Naive B cell (primary cell): ENCODE measurements around the gene C1QTNF1. TPM values are rescaled to one million over a fixed set of nuclear protein-coding genes. Genes with fewer than 3 reads are reported as not detected.

Experiments
- ATAC-seq, 2 donors: fragments of 150-1000 bp; cut with Tn5 transposase; 2 replicates each; pipeline ENCODE4 v1.10.0; 2021; ENCODE audit warnings: low read depth in 2 of 2, mild to moderate bottlenecking in 2 of 2, moderate library complexity in 2 of 2
- DNase-seq: peaks from one replicate; pipeline ENCODE4 v3.0.0; 2022
- H3K27ac Mint-ChIP-seq, 6 donors: one replicate each; pipeline ENCODE4 v1.8.0; 2020 to 2022; ENCODE audit warnings: mild to moderate bottlenecking in 6 of 6, mixed read lengths in 6 of 6, moderate library complexity in 5 of 6, inconsistent platforms in 2 of 6
- H3K27me3 Mint-ChIP-seq, 3 donors: one replicate each; pipeline ENCODE4 v1.8.0; 2021 to 2022; ENCODE audit warnings: mixed read lengths in 3 of 3, mild to moderate bottlenecking in 1 of 3
- H3K36me3 Mint-ChIP-seq, 2 donors: one replicate each; pipeline ENCODE4 v1.8.0; 2020 to 2022; ENCODE audit warnings: mixed read lengths in 2 of 2, inconsistent platforms in 1 of 2, mild to moderate bottlenecking in 1 of 2
- H3K4me1 Mint-ChIP-seq, 3 donors: one replicate each; pipeline ENCODE4 v1.8.0; 2020 to 2022; ENCODE audit warnings: mixed read lengths in 3 of 3, inconsistent platforms in 1 of 3, mild to moderate bottlenecking in 1 of 3, moderate library complexity in 1 of 3
- H3K4me3 Mint-ChIP-seq, 8 donors: one replicate each; pipeline ENCODE4 v1.8.0; 2020 to 2022; ENCODE audit warnings: mild to moderate bottlenecking in 8 of 8, mixed read lengths in 8 of 8, moderate library complexity in 8 of 8, inconsistent platforms in 2 of 8
- H3K9me3 Mint-ChIP-seq, 7 donors: one replicate each; pipeline ENCODE4 v1.8.0; 2020 to 2022; ENCODE audit warnings: mixed read lengths in 7 of 7, mild to moderate bottlenecking in 5 of 7, inconsistent platforms in 2 of 7, moderate library complexity in 1 of 7
- polyA plus RNA-seq, 6 donors: library from polyadenylated mRNA; unstranded; fragments of 300-500 nt; fragmentation: Illumina TruSeq; gene quantifications; one replicate each; pipeline ENCODE4 v1.2.3, GENCODE V29; 2021; ENCODE audit warnings: low read depth in 6 of 6

C1QTNF1 gene
- polyA plus RNA-seq, 6 donors from 2014 or later: not detected

- ATAC-seq (no peak), DNase-seq (no peak)
- H3K27ac Mint-ChIP-seq: peak overlapping the region in 2 of 6 donors; percentile 47 to 70
- no peaks in the 10 kb centered on the region for H3K27me3 Mint-ChIP-seq
- H3K36me3 Mint-ChIP-seq: peaks cover 0 to 7% of the 10 kb centered on the region in 2 donors
- H3K4me1 Mint-ChIP-seq: peaks cover 0 to 10% (median 0%) of the 10 kb centered on the region in 3 donors
- no peaks in the 10 kb centered on the region for H3K9me3 Mint-ChIP-seq
- H3K4me3 Mint-ChIP-seq: peak overlapping the region in 1 of 8 donors; percentile 29
Measured at GRCh38 chr17:79085921-79086551, 62.1 kb downstream of the C1QTNF1 start.

GRCh38 chr17:79086609-79087427 is 62.8 kb downstream of the C1QTNF1 start:
- DNase-seq (no peak), ATAC-seq (no peak)
- Mint-ChIP-seq H3K9me3 (no peaks in the 10 kb centered on the region), H3K36me3 (peaks cover 0 to 3% of the 10 kb centered on the region in 2 donors), H3K27me3 (peaks cover 0 to under 1% (median 0%) of the 10 kb centered on the region in 3 donors), H3K4me1 (peaks cover 0 to 10% (median 0%) of the 10 kb centered on the region in 3 donors), H3K4me3 (no peak overlapping the region), H3K27ac (peak overlapping the region in 2 of 6 donors; percentile 70 to 91)

- DNase-seq (peak; percentile 63), ATAC-seq (peak; percentile 73 to 88)
- peaks cover 4 to 8% (median 7%) of the 10 kb centered on the region in 3 donors for H3K27me3 Mint-ChIP-seq
- no peak overlapping the region for H3K4me3 Mint-ChIP-seq
- no peaks in the 10 kb centered on the region for H3K9me3 Mint-ChIP-seq
- H3K27ac Mint-ChIP-seq: peak overlapping the region in 1 of 6 donors; percentile 91
- no peaks in the 10 kb centered on the region for H3K36me3 Mint-ChIP-seq
- H3K4me1 Mint-ChIP-seq: peaks cover 0 to 10% (median 0%) of the 10 kb centered on the region in 3 donors
Measured at GRCh38 chr17:79087428-79088143, 63.6 kb downstream of the C1QTNF1 start.

- DNase-seq (no peak), ATAC-seq (no peak)
- Mint-ChIP-seq H3K4me3 (no peak overlapping the region), H3K27me3 (peaks cover 4 to 15% (median 10%) of the 10 kb centered on the region in 3 donors), H3K9me3 (no peaks in the 10 kb centered on the region), H3K36me3 (no peaks in the 10 kb centered on the region), H3K27ac (no peak overlapping the region), H3K4me1 (peaks cover 0 to 10% (median 0%) of the 10 kb centered on the region in 3 donors)
Measured at GRCh38 chr17:79088247-79088996, 64.5 kb downstream of the C1QTNF1 start.

GRCh38 chr17:79088997-79089328 is 65.0 kb downstream of the C1QTNF1 start:
- Mint-ChIP-seq H3K4me3 (no peak overlapping the region), H3K27ac (no peak overlapping the region), H3K27me3 (peaks cover 4 to 21% (median 10%) of the 10 kb centered on the region in 3 donors), H3K36me3 (no peaks in the 10 kb centered on the region), H3K9me3 (no peaks in the 10 kb centered on the region), H3K4me1 (peaks cover 0 to 10% (median 0%) of the 10 kb centered on the region in 3 donors)
- no peak for DNase-seq
- ATAC-seq: no peak

- Mint-ChIP-seq H3K36me3 (no peaks in the 10 kb centered on the region), H3K4me1 (peaks cover 0 to 10% (median 0%) of the 10 kb centered on the region in 3 donors), H3K27ac (no peak overlapping the region), H3K4me3 (peak overlapping the region in 1 of 8 donors; percentile 25), H3K9me3 (no peaks in the 10 kb centered on the region), H3K27me3 (peaks cover 4 to 26% (median 17%) of the 10 kb centered on the region in 3 donors)
- DNase-seq: no peak
- ATAC-seq: no peak
Measured at GRCh38 chr17:79089720-79090442, 65.9 kb downstream of the C1QTNF1 start.

GRCh38 chr17:79090443-79091225 is 66.7 kb downstream of the C1QTNF1 start:
- peaks cover 0 to 10% (median 0%) of the 10 kb centered on the region in 3 donors for H3K4me1 Mint-ChIP-seq
- ATAC-seq (no peak), DNase-seq (no peak)
- no peaks in the 10 kb centered on the region for H3K36me3 Mint-ChIP-seq
- H3K27me3 Mint-ChIP-seq: peaks cover 4 to 34% (median 25%) of the 10 kb centered on the region in 3 donors
- peak overlapping the region in 1 of 6 donors; percentile 26 for H3K27ac Mint-ChIP-seq
- no peak overlapping the region for H3K4me3 Mint-ChIP-seq
- H3K9me3 Mint-ChIP-seq: no peaks in the 10 kb centered on the region

GRCh38 chr17:79091226-79091670 is 67.3 kb downstream of the C1QTNF1 start:
- ATAC-seq: no peak

GRCh38 chr17:79092567-79092966 is 68.6 kb downstream of the C1QTNF1 start:
- no peaks in the 10 kb centered on the region for H3K9me3 Mint-ChIP-seq
- ATAC-seq (no peak), DNase-seq (no peak)
- peaks cover 4 to 49% (median 40%) of the 10 kb centered on the region in 3 donors for H3K27me3 Mint-ChIP-seq
- H3K36me3 Mint-ChIP-seq: no peaks in the 10 kb centered on the region
- peaks cover 0 to 10% (median under 1%) of the 10 kb centered on the region in 3 donors for H3K4me1 Mint-ChIP-seq
- no peak overlapping the region for H3K4me3 Mint-ChIP-seq
- H3K27ac Mint-ChIP-seq: no peak overlapping the region

More at GRCh38 chr17:79091226-79091670, 67.3 kb downstream of the C1QTNF1 start:
- Mint-ChIP-seq H3K27me3 (peaks cover 4 to 40% (median 31%) of the 10 kb centered on the region in 3 donors), H3K36me3 (no peaks in the 10 kb centered on the region), H3K4me3 (no peak overlapping the region), H3K4me1 (peaks cover 0 to 10% (median 0%) of the 10 kb centered on the region in 3 donors), H3K9me3 (no peaks in the 10 kb centered on the region), H3K27ac (no peak overlapping the region)
- DNase-seq: no peak

GRCh38 chr17:79093270-79093669 is 69.3 kb downstream of the C1QTNF1 start:
- peaks cover 4 to 56% (median 47%) of the 10 kb centered on the region in 3 donors for H3K27me3 Mint-ChIP-seq
- DNase-seq (no peak), ATAC-seq (no peak)
- H3K4me3 Mint-ChIP-seq: no peak overlapping the region
- peaks cover 5 to 10% (median 7%) of the 10 kb centered on the region in 3 donors for H3K4me1 Mint-ChIP-seq
- no peak overlapping the region for H3K27ac Mint-ChIP-seq
- peaks cover 0 to 7% of the 10 kb centered on the region in 2 donors for H3K36me3 Mint-ChIP-seq
- H3K9me3 Mint-ChIP-seq: no peaks in the 10 kb centered on the region

GRCh38 chr17:79094261-79094660 is 70.3 kb downstream of the C1QTNF1 start:
- no peak overlapping the region for H3K27ac Mint-ChIP-seq

More at GRCh38 chr17:79094261-79094660, 70.3 kb downstream of the C1QTNF1 start:
- H3K27me3 Mint-ChIP-seq: peaks cover 9 to 66% (median 57%) of the 10 kb centered on the region in 3 donors
- H3K9me3 Mint-ChIP-seq: no peaks in the 10 kb centered on the region
- peaks cover 5 to 7% (median 7%) of the 10 kb centered on the region in 3 donors for H3K4me1 Mint-ChIP-seq
- H3K36me3 Mint-ChIP-seq: peaks cover 0 to 9% of the 10 kb centered on the region in 2 donors
- peak overlapping the region in 1 of 8 donors; percentile 77 for H3K4me3 Mint-ChIP-seq
- no peak for ATAC-seq
- no peak for DNase-seq
